Ovary (tissue), 9 donors: ENCODE measurements around the gene CLIC1. TPM values are rescaled to one million over a fixed set of nuclear protein-coding genes. Genes with fewer than 3 reads are reported as not detected.

Experiments used
- DNase-seq, 5 donors: peaks; one replicate each; pipeline ENCODE4 v3.0.0-alpha.2; 2019 to 2020
- H3K27ac ChIP-seq, 2 donors: fragments of 200-600 bp; one replicate each; pipeline versions ENCODE4 v1.5.1 to v1.8.0; 2019 to 2022
- H3K27me3 ChIP-seq: fragments of 200-600 bp; one replicate; pipeline ENCODE4 v1.8.0; 2022
- H3K36me3 ChIP-seq: fragments of 200-600 bp; sonication (generic); one replicate; pipeline ENCODE4 v1.5.1; 2019
- H3K4me1 ChIP-seq: one replicate; pipeline ENCODE4 v1.8.1; 2013; ENCODE audit warnings: mild to moderate bottlenecking, moderate library complexity; ENCODE audit not compliant: insufficient read depth
- H3K4me3 ChIP-seq: fragments of 200-600 bp; sonication (generic); one replicate; pipeline ENCODE4 v1.5.1; 2017
- H3K9me3 ChIP-seq, 2 donors: fragments of 200-600 bp in 1 of 2; sonication (generic) in 1 of 2; one replicate each; pipeline versions ENCODE4 v1.5.1 to v1.8.1; 2013 to 2019; ENCODE audit warnings: mild to moderate bottlenecking in 1 of 2, moderate library complexity in 1 of 2
- EP300 ChIP-seq: sonication (generic); formaldehyde crosslinking; IDR thresholded peaks from one replicate; pipeline ENCODE4 v1.6.1; 2017; ENCODE audit warnings: antibody characterized with exemption
- POLR2A ChIP-seq: fragments of 450-650 bp; IDR thresholded peaks from one replicate; pipeline ENCODE4 v1.6.1; 2017; ENCODE audit warnings: antibody characterized with exemption, mild to moderate bottlenecking, moderate library complexity
- WGBS, 3 donors: extraction: QIAGEN DNeasy Blood & Tissue Kit in 1 of 3; methylation state at CpG; one replicate each; pipeline versions ENCODE4 v1.1.5 to v1.1.7; 2013 to 2017; 5-methylcytosine and 5-hydroxymethylcytosine counted together
- intact Hi-C, 4 donors: fragments of 100-400 bp; cut with DNase I; formaldehyde crosslinking; loops; one replicate each; pipeline versions ENCODE4 v1.11.0 to v1.15.1; 2022 to 2023
- polyA plus RNA-seq, 2 donors: library from polyadenylated mRNA; stranded (reverse); fragments of 200-250 nt in 1 of 2; fragments of 350-450 nt in 1 of 2; fragmentation: Illumina TruSeq in 1 of 2; extraction: RNeasy Lipid Tissue Mini Kit (QIAGEN cat#74804) in 1 of 2; gene quantifications; one replicate each; pipeline ENCODE4 v1.2.3, GENCODE V29; 2013 to 2014
- total RNA-seq, 7 donors: library from RNA; depleted of rRNA in 2 of 7; stranded (reverse); fragments of >200 nt in 2 of 7; fragmentation: NEBNext Ultra II Directional in 3 of 7; extraction: Animal tissue kit (Norgen Biotek cat#: 25700) in 3 of 7; gene quantifications; one replicate each; pipeline versions ENCODE4 v1.1.0 to v1.2.4, GENCODE V29; 2016 to 2023
- TF ChIP-seq, protein P1 (sequence below), 3 donors: fragments of 450-650 bp in 2 of 3; fragments of 200-600 bp in 1 of 3; IDR thresholded peaks; one replicate each; pipeline versions ENCODE4 v1.5.1 to v1.8.0; 2016 to 2022; ENCODE audit warnings: antibody characterized with exemption in 3 of 3, mild to moderate bottlenecking in 1 of 3
- donor health status: DM: no; HTN: no; CAD: no; lungs with moderate emphysema.
- donor health status: DM: no; HTN: no; CAD: no.
- donor health status: Bipolar disorder and iron deficiency.
- donor health status: DM: yes; HTN: yes; CAD: no.
- donor health status: DM: no; HTN: no; CAD: no.
- donor health status: DM: yes; HTN: yes; CAD: no.

Gene CLIC1
- total and polyA plus RNA-seq, 9 donors, result 128 to 473 (median 185) TPM

- no peaks in the 10 kb centered on the region for H3K36me3 ChIP-seq
- intact Hi-C loops, result no loop called here
- 82 to 86% (median 86%) methylated on average over 4 of the region's 4 CpGs for WGBS, 3 donors
Measured at GRCh38 chr6:31692353-31692752, 44.0 kb downstream of the CLIC1 start.

DNA sequence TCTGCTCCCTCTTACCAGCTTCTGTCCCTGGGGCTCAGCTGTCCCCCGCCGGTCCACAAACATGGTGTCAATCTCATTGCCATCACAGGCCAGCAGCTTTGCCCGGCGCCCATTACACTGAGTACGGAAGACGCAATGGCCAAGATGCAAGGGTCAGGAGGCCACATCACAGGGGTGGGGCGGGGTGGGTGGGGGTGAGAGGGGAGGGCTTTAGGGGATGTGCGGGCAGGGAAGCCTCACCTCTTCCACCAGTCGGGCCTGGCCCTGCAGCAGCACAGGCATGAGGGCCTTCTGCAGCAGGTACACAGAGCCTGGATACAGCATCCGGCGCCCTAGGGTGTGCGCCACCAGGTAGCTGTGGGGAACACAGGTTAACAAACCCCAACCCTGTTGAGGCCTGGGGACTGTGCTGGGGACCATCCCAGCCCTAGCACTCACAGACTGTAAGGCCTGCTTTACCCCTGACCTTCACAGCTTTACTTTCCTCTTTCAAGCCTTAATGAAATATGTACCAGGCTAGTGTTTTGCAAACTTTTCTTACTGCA is 44.7 kb downstream of the CLIC1 start:
- TF ChIP-seq, protein P1, sequence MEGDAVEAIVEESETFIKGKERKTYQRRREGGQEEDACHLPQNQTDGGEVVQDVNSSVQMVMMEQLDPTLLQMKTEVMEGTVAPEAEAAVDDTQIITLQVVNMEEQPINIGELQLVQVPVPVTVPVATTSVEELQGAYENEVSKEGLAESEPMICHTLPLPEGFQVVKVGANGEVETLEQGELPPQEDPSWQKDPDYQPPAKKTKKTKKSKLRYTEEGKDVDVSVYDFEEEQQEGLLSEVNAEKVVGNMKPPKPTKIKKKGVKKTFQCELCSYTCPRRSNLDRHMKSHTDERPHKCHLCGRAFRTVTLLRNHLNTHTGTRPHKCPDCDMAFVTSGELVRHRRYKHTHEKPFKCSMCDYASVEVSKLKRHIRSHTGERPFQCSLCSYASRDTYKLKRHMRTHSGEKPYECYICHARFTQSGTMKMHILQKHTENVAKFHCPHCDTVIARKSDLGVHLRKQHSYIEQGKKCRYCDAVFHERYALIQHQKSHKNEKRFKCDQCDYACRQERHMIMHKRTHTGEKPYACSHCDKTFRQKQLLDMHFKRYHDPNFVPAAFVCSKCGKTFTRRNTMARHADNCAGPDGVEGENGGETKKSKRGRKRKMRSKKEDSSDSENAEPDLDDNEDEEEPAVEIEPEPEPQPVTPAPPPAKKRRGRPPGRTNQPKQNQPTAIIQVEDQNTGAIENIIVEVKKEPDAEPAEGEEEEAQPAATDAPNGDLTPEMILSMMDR (IDR thresholded peaks at IDR 0.05), result no peak
- TF ChIP-seq POLR2A (no peak), EP300 (no peak)
- DNase-seq, result no peak
- Histone ChIP-seq H3K36me3 (no peaks in the 10 kb centered on the region), H3K27me3 (no peaks in the 10 kb centered on the region), H3K27ac (no peak overlapping the region), H3K4me1 (no peaks in the 10 kb centered on the region), H3K4me3 (no peak overlapping the region), H3K9me3 (no peaks in the 10 kb centered on the region)
- WGBS, 3 donors, result 89 to 96% (median 92%) methylated on average over 12 of the region's 12 CpGs
- intact Hi-C loops, result no loop called here

More at GRCh38 chr6:31692353-31692752, 44.0 kb downstream of the CLIC1 start:
- Histone ChIP-seq H3K27me3 (no peaks in the 10 kb centered on the region), H3K9me3 (no peaks in the 10 kb centered on the region), H3K27ac (no peak overlapping the region), H3K4me1 (no peaks in the 10 kb centered on the region), H3K4me3 (no peak overlapping the region)
- TF ChIP-seq, protein P1 (IDR thresholded peaks at IDR 0.05), result no peak
- TF ChIP-seq EP300, result no peak
- TF ChIP-seq POLR2A, result no peak
- DNase-seq, result no peak

- H3K4me3 ChIP-seq, result no peak overlapping the region
- no peaks in the 10 kb centered on the region for H3K36me3 ChIP-seq
- WGBS, 3 donors, result 84 to 91% (median 86%) methylated on average over 6 of the region's 6 CpGs
- H3K9me3 ChIP-seq, result no peaks in the 10 kb centered on the region
- no peaks in the 10 kb centered on the region for H3K27me3 ChIP-seq
- TF ChIP-seq EP300 (no peak), POLR2A (no peak)
- TF ChIP-seq, protein P1 (IDR thresholded peaks at IDR 0.05), result no peak
- H3K4me1 ChIP-seq, result no peaks in the 10 kb centered on the region
- H3K27ac ChIP-seq, result no peak overlapping the region
- DNase-seq, result no peak
- intact Hi-C loops, result no loop called here
Measured at GRCh38 chr6:31691078-31691463, 45.3 kb downstream of the CLIC1 start.

GRCh38 chr6:31690231-31691077 is 45.9 kb downstream of the CLIC1 start:
- Histone ChIP-seq H3K27me3 (no peaks in the 10 kb centered on the region), H3K4me3 (no peak overlapping the region), H3K4me1 (no peaks in the 10 kb centered on the region), H3K36me3 (no peaks in the 10 kb centered on the region), H3K27ac (no peak overlapping the region), H3K9me3 (no peaks in the 10 kb centered on the region)
- intact Hi-C loops, result no loop called here
- TF ChIP-seq EP300, result no peak
- TF ChIP-seq, protein P1 (IDR thresholded peaks at IDR 0.05), result no peak
- no peak for TF ChIP-seq POLR2A
- WGBS, 3 donors, result 47 to 51% (median 49%) methylated on average over 10 of the region's 10 CpGs
- no peak for DNase-seq
